Kidney (tissue), 14 donors: ENCODE data around the gene HOXA10. TPM values are rescaled to one million over a fixed set of nuclear protein-coding genes. Genes with fewer than 3 reads are reported as not detected.

Experiments used
- DNase-seq, 5 donors: peaks; one replicate each; pipeline ENCODE4 v3.0.0-alpha.2; 2013 to 2020
- FAIRE-seq: peaks from 2 replicates; lab custom pipeline; 2012; peaks lifted over from hg19 to GRCh38; lab: Jason Lieb, UNC
- H3K27ac ChIP-seq, 2 donors: one replicate each; pipeline ENCODE4 v1.7.0; 2013; ENCODE audit warnings: low read depth in 2 of 2, low read length in 2 of 2, inconsistent platforms in 1 of 2
- H3K27me3 ChIP-seq: one replicate; pipeline ENCODE4 v1.7.1; 2013; ENCODE audit warnings: low read length, inconsistent platforms; ENCODE audit not compliant: control insufficient read depth, insufficient read depth
- H3K36me3 ChIP-seq, 3 donors: one replicate each; pipeline versions ENCODE4 v1.7.0 to v1.7.1; 2013; ENCODE audit warnings: low read length in 3 of 3, control low read depth in 1 of 3, inconsistent platforms in 1 of 3; ENCODE audit not compliant: insufficient read depth in 3 of 3, control insufficient read depth in 2 of 3
- H3K4me1 ChIP-seq, 3 donors: one replicate each; pipeline versions ENCODE4 v1.7.0 to v1.7.1; 2013; ENCODE audit warnings: low read length in 3 of 3, inconsistent platforms in 1 of 3, low read depth in 1 of 3; ENCODE audit not compliant: control insufficient read depth in 2 of 3, insufficient read depth in 2 of 3
- H3K4me3 ChIP-seq, 3 donors: one replicate each; pipeline versions ENCODE4 v1.7.0 to v1.8.1; 2013; ENCODE audit warnings: low read length in 3 of 3, control low read depth in 1 of 3, inconsistent platforms in 1 of 3
- H3K9ac ChIP-seq, 3 donors: one replicate each; pipeline versions ENCODE4 v1.7.0 to v1.7.1; 2013; ENCODE audit warnings: low read length in 3 of 3, control low read depth in 1 of 3, inconsistent platforms in 1 of 3
- H3K9me3 ChIP-seq, 3 donors: one replicate each; pipeline versions ENCODE4 v1.7.0 to v1.7.1; 2013; ENCODE audit warnings: low read length in 3 of 3, control low read depth in 1 of 3, inconsistent platforms in 1 of 3; ENCODE audit not compliant: control insufficient read depth in 2 of 3, insufficient read depth in 1 of 3
- intact Hi-C: fragments of 100-400 bp; cut with DNase I; formaldehyde crosslinking; loops from one replicate; pipeline ENCODE4 v1.11.1; 2022
- polyA plus RNA-seq: library from polyadenylated mRNA; stranded (reverse); fragments of 350-450 nt; fragmentation: Illumina TruSeq; extraction: RNeasy Lipid Tissue Mini Kit (QIAGEN cat#74804); gene quantifications from one replicate; pipeline ENCODE4 v1.2.3, GENCODE V29; 2014; ENCODE audit warnings: low read depth, low replicate concordance; ENCODE audit not compliant: insufficient read depth
- total RNA-seq: library from RNA; stranded (reverse); fragmentation: NEBNext Ultra II Directional; extraction: Animal tissue kit (Norgen Biotek cat#: 25700); gene quantifications from one replicate; pipeline ENCODE4 v1.2.1, GENCODE V29; 2021
- TF ChIP-seq, protein P1 (sequence below): IDR thresholded peaks from 3 replicates; pipeline ENCODE4 v1.5.1; 2012; ENCODE audit warnings: mild to moderate bottlenecking, moderate library complexity, borderline replicate concordance; ENCODE audit not compliant: insufficient read depth; ENCODE audit errors: extremely low read depth
- donor health status: control.
- donor health status: control.
- donor health status: control.
- donor health status: control.
- donor health status: control.
- donor health status: DM: yes; HTN: yes; CAD: no.
- donor health status: Normal renal cell carcinoma (clear cell type).

HOXA10 gene
- total and polyA plus RNA-seq, 2 donors from 2014 or later = 16.3 to 17.9 TPM

DNA sequence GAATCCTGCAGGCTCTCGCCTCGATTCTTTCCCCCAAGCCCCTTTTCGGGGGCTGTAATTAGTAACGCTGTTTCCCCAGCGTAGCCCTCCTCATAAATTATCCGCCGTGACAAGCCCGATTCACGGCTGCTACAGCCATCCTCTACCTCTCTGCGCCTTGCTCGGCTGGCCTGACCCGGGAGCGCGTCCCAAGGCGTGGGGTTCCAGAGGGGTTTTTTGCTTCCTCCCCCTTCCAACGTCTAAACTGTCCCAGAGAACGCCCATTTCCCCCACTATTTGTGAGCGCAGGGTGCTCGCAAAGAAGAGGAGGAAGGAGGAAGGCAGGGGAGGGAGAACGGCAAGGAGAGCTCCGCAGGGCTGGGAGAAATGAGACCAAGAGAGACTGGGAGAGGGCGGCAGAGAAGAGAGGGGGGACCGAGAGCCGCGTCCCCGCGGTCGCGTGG lies 31.5 kb downstream of the HOXA10 start:
- peak overlapping the region; percentile 97 for H3K27ac ChIP-seq
- H3K9me3 ChIP-seq = no peaks in the 10 kb centered on the region
- FAIRE-seq = no peak
- peaks cover 2 to 16% (median 7%) of the 10 kb centered on the region in 3 donors for H3K36me3 ChIP-seq
- intact Hi-C loops = no loop called here
- H3K9ac ChIP-seq = peak overlapping the region; percentile 62 to 97 (median 94)
- no peaks in the 10 kb centered on the region for H3K27me3 ChIP-seq
- peak overlapping the region; percentile 58 to 89 (median 75) for H3K4me3 ChIP-seq
- peaks cover 4 to 18% (median 8%) of the 10 kb centered on the region in 3 donors for H3K4me1 ChIP-seq
- TF ChIP-seq, protein P1, sequence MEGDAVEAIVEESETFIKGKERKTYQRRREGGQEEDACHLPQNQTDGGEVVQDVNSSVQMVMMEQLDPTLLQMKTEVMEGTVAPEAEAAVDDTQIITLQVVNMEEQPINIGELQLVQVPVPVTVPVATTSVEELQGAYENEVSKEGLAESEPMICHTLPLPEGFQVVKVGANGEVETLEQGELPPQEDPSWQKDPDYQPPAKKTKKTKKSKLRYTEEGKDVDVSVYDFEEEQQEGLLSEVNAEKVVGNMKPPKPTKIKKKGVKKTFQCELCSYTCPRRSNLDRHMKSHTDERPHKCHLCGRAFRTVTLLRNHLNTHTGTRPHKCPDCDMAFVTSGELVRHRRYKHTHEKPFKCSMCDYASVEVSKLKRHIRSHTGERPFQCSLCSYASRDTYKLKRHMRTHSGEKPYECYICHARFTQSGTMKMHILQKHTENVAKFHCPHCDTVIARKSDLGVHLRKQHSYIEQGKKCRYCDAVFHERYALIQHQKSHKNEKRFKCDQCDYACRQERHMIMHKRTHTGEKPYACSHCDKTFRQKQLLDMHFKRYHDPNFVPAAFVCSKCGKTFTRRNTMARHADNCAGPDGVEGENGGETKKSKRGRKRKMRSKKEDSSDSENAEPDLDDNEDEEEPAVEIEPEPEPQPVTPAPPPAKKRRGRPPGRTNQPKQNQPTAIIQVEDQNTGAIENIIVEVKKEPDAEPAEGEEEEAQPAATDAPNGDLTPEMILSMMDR = no peak
- DNase-seq = peak in 2 of 5 donors; percentile 31 to 62

DNA sequence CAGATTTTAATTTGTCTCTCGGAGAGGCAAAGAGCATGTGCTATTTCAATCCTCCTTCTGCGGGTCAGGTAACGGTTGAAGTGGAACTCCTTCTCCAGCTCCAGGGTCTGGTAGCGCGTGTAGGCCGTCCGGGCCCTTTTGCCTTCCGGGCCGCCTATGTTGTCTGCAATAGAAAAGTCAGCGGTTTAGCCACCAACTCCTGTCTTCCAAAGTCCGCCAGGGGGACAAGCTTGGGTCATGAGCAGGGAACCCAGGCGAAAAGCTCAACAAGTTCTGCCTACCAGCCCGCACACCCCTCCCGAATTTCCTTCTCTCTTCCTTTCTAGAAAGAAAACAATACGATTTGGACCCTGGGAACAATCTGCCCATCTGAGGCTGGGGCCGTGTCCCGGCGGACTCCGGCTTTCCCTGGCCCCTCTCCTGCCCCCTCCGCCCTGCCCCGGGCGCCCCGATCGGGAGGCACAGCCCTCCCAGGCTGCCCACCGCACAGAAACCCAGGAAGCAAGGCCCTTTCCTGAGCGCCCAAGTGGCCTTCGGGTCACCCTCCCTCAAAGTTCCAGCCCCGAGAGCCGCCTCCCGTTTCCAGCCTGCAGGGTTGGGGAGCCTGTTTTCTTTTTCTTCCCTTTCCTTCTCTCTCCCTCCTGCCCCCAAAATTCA lies 32.1 kb downstream of the HOXA10 start:
- Histone ChIP-seq H3K4me3 (peak overlapping the region; percentile 64 to 89 (median 75)), H3K36me3 (peaks cover 2 to 16% (median 7%) of the 10 kb centered on the region in 3 donors), H3K4me1 (peaks cover 6 to 21% (median 10%) of the 10 kb centered on the region in 3 donors), H3K9me3 (no peaks in the 10 kb centered on the region), H3K27me3 (no peaks in the 10 kb centered on the region), H3K27ac (peak overlapping the region; percentile 97), H3K9ac (peak overlapping the region; percentile 62 to 97 (median 94))
- DNase-seq = peak in 4 of 5 donors; percentile 50 to 76 (median 68)
- FAIRE-seq = no peak
- TF ChIP-seq, protein P1 = peak; percentile 8
- intact Hi-C loops = no loop called here

DNA sequence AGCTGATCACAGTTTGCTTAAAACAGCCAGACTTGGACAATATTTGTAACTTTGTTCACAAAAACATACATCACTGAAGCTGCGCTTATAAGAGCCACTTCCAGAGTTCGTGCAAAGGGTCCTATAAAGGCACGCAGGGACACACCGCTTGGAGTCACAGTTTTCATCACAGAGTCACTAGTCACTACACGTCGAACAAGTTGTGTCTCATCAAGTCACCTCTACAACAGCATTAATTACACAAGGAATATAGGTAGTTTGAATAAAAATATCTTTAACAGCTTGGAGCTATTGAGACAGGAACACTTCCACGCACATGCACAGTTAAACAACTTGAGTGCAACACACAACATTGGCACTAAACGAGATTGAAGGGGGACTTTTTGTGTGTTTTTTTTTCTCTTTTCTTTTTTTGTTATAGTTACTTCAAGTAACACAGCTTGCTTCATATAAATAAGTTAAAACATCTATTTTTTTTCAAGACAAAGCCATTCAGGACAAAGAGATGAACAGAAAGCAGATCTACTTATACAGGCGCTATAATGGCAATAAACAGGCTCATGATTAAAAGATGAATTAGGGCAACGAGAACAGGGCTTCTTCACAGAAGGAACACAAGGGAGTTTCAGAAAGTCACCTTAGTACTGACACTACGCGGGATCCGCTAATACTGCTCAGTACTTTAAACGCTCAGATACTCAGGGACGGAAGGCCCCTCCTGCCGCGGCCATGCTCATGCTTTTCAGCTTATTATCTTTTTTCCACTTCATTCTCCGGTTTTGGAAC lies 32.8 kb downstream of the HOXA10 start:
- Histone ChIP-seq H3K9ac (peak overlapping the region; percentile 61 to 97 (median 68)), H3K27ac (peak overlapping the region; percentile 97)

More for the DNA sequence above, 32.8 kb downstream of the HOXA10 start:
- intact Hi-C loops = no loop called here
- no peaks in the 10 kb centered on the region for H3K9me3 ChIP-seq
- H3K4me1 ChIP-seq = peaks cover 4 to 22% (median 10%) of the 10 kb centered on the region in 3 donors
- FAIRE-seq (no peak), DNase-seq (peak in 3 of 5 donors; percentile 25 to 58 (median 39))
- H3K27me3 ChIP-seq = no peaks in the 10 kb centered on the region
- TF ChIP-seq, protein P1 = no peak
- H3K36me3 ChIP-seq = peaks cover 2 to 16% (median 7%) of the 10 kb centered on the region in 3 donors
- H3K4me3 ChIP-seq = peak overlapping the region; percentile 64 to 89 (median 75)
